ENCODE data around the gene MRPS15. TPM values are rescaled to one million over a fixed set of nuclear protein-coding genes. Genes with fewer than 3 reads are reported as not detected.

MRPS15 gene
- total RNA-seq, 2 experiments from 2014 or later = 114 to 119 TPM

DNA sequence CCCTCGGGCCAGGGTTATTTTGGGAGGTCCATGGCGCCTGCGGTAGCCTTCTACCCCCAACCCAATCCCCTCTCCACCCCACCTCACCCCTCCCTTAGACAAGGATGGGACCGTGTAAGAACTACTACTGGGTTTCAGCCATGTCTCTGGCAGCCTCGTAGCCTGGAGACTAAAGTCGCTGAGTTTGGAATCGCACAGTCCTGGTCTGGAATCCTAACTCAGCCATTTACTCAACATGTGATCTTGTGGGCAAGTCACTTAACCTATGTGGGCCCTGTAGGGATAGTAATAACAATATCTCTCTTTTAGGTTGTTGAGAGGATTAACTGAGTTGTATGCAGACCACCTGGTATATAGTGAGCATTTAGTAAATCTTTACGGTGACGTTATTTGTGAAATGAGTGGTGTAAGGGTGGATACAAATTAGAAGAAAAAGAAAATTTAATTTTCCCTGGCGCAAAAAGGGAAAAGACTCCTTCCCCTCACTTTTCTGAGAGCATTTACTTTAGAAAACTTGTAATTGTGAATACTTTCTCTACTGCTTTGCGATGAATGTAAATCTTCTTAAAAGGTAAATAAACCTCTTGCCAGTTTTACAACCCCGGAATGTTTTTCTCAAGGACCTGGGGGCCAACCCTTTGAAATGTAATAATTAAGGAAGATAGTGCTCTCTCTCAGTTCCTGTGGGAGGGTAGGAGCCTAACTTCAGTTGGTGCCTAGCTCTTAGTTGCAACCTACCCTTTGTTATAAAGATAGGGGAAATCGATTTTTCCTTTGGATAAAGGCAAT, 615 bp upstream of the MRPS15 start:
- DNase-seq (ENCODE audit: low spot score) = no peak
- H3K79me2 ChIP-seq (ENCODE audit: insufficient read depth, low read depth, low read length) = peaks cover 25% of the 10 kb centered on the region
- ChIA-PET CTCF (ENCODE audit: unreplicated experiment) (no interaction called here), POLR2A (interaction anchor here (1.0 to 1.1 kb wide), 3 partner anchors 22 to 94 kb away, joined by 3 read pairs; no protein-coding TSS in a partner anchor)
- peak overlapping the region; percentile 70 for H3K4me2 ChIP-seq (ENCODE audit: low read length)
- H3K9me2 ChIP-seq (ENCODE audit: insufficient read depth, low read length) = no peaks in the 10 kb centered on the region
- H3K4me1 ChIP-seq (ENCODE audit: insufficient read depth, low read length, poor library complexity, severe bottlenecking) = peaks cover 27% of the 10 kb centered on the region
- TSS peak; percentile 99 for BruUV-seq (replicated peaks)
- H3K9me3 ChIP-seq (ENCODE audit: low read length) = no peaks in the 10 kb centered on the region
- H3K36me3 ChIP-seq (ENCODE audit: insufficient read depth, low read length) = peaks cover 27% of the 10 kb centered on the region
- H2AFZ ChIP-seq (ENCODE audit: low read length) = peak overlapping the region; percentile 77
- intact Hi-C loops (cut with micrococcal nuclease; ENCODE audit: unreplicated experiment) = no loop called here
- H3K4me3 ChIP-seq (ENCODE audit: low read depth, low read length, poor library complexity, severe bottlenecking) = peak overlapping the region; percentile 100
- H3K27ac ChIP-seq (ENCODE audit: low read depth, low read length, poor library complexity, severe bottlenecking) = peak overlapping the region; percentile 60
- no peaks in the 10 kb centered on the region for H4K20me1 ChIP-seq (ENCODE audit: insufficient read depth, low read length)
- TF ChIP-seq, protein P1, sequence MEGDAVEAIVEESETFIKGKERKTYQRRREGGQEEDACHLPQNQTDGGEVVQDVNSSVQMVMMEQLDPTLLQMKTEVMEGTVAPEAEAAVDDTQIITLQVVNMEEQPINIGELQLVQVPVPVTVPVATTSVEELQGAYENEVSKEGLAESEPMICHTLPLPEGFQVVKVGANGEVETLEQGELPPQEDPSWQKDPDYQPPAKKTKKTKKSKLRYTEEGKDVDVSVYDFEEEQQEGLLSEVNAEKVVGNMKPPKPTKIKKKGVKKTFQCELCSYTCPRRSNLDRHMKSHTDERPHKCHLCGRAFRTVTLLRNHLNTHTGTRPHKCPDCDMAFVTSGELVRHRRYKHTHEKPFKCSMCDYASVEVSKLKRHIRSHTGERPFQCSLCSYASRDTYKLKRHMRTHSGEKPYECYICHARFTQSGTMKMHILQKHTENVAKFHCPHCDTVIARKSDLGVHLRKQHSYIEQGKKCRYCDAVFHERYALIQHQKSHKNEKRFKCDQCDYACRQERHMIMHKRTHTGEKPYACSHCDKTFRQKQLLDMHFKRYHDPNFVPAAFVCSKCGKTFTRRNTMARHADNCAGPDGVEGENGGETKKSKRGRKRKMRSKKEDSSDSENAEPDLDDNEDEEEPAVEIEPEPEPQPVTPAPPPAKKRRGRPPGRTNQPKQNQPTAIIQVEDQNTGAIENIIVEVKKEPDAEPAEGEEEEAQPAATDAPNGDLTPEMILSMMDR (conservative IDR thresholded peaks at IDR 0.05; ENCODE audit: low read length) = no peak
- no peak for TF ChIP-seq EZH2phosphoT487 (IDR thresholded peaks at IDR 0.05; ENCODE audit: borderline replicate concordance, low read depth, low read length)

DNA sequence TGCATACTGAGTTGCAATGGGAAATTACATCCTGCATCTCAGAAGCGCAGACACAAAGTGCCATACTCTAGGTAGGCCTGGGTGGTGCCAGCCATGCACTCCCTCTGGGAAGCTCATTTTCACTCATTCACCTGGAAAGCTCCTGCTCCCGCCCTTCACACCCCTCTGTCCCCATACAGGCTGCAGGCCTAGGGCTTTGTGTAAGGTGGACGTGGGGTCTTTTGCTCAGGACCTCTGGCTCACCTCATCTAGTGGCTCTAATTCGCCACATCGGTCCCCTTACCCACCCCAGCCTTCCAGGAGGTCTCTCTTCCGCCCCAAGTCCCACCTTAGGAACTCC, 751 bp downstream of the MRPS15 start:
- Histone ChIP-seq H3K36me3 (ENCODE audit: insufficient read depth, low read length) (peaks cover 41% of the 10 kb centered on the region), H2AFZ (ENCODE audit: low read length) (peak overlapping the region; percentile 77), H3K9me2 (ENCODE audit: insufficient read depth, low read length) (no peaks in the 10 kb centered on the region), H3K79me2 (ENCODE audit: insufficient read depth, low read depth, low read length) (peaks cover 25% of the 10 kb centered on the region), H4K20me1 (ENCODE audit: insufficient read depth, low read length) (no peaks in the 10 kb centered on the region), H3K4me3 (ENCODE audit: low read depth, low read length, poor library complexity, severe bottlenecking) (peak overlapping the region; percentile 100), H3K9me3 (ENCODE audit: low read length) (no peaks in the 10 kb centered on the region), H3K4me1 (ENCODE audit: insufficient read depth, low read length, poor library complexity, severe bottlenecking) (peaks cover 27% of the 10 kb centered on the region), H3K4me2 (ENCODE audit: low read length) (peak overlapping the region; percentile 70), H3K27ac (ENCODE audit: low read depth, low read length, poor library complexity, severe bottlenecking) (peak overlapping the region; percentile 60)
- DNase-seq (ENCODE audit: low spot score) = peak; percentile 8
- ChIA-PET CTCF (ENCODE audit: unreplicated experiment) (no interaction called here), POLR2A (no interaction called here)
- TF ChIP-seq, protein P1 (conservative IDR thresholded peaks at IDR 0.05; ENCODE audit: low read length) = no peak
- TF ChIP-seq EZH2phosphoT487 (IDR thresholded peaks at IDR 0.05; ENCODE audit: borderline replicate concordance, low read depth, low read length) = no peak
- intact Hi-C loops (cut with micrococcal nuclease; ENCODE audit: unreplicated experiment) = no loop called here
- BruUV-seq (replicated peaks) = no TSS peak

DNA sequence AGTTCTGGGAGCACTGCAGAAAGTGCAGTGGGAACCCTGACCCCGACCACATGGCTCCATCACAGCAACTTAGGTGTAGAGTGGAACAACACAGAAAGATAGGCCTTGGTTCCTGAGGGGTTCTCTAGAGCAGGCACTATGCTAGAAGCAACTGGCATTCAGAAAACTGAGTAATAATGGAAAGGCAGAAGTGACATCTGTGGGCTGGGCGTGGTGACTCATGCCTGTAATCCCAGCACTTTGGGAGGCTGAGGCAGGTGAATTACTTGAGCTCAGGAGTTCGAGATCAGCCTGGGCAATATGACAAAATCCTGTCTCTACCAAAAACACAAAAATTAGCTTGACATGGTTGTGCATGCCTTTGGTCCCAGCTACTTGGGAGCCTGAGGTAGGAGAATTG, 5.3 kb downstream of the MRPS15 start:
- Histone ChIP-seq H3K9me3 (ENCODE audit: low read length) (no peaks in the 10 kb centered on the region), H3K4me3 (ENCODE audit: low read depth, low read length, poor library complexity, severe bottlenecking) (no peak overlapping the region), H3K9me2 (ENCODE audit: insufficient read depth, low read length) (no peaks in the 10 kb centered on the region), H3K4me1 (ENCODE audit: insufficient read depth, low read length, poor library complexity, severe bottlenecking) (peaks cover 10% of the 10 kb centered on the region), H2AFZ (ENCODE audit: low read length) (no peak overlapping the region), H3K79me2 (ENCODE audit: insufficient read depth, low read depth, low read length) (peaks cover 23% of the 10 kb centered on the region), H3K4me2 (ENCODE audit: low read length) (no peak overlapping the region), H3K27ac (ENCODE audit: low read depth, low read length, poor library complexity, severe bottlenecking) (no peak overlapping the region), H3K36me3 (ENCODE audit: insufficient read depth, low read length) (peaks cover 84% of the 10 kb centered on the region), H4K20me1 (ENCODE audit: insufficient read depth, low read length) (no peaks in the 10 kb centered on the region)
- DNase-seq (ENCODE audit: low spot score) = no peak
- CTCF ChIA-PET (ENCODE audit: unreplicated experiment) = no interaction called here
- intact Hi-C loops (cut with micrococcal nuclease; ENCODE audit: unreplicated experiment) = no loop called here
- TF ChIP-seq, protein P1 (conservative IDR thresholded peaks at IDR 0.05; ENCODE audit: low read length) = no peak
- TF ChIP-seq EZH2phosphoT487 (IDR thresholded peaks at IDR 0.05; ENCODE audit: borderline replicate concordance, low read depth, low read length) = no peak
- BruUV-seq (replicated peaks) = no TSS peak
- POLR2A ChIA-PET = no interaction called here
